RPMI7951 (cell line): Measurements from ENCODE around the gene MSL2. TPM values are rescaled to one million over a fixed set of nuclear protein-coding genes. Genes with fewer than 3 reads are reported as not detected.
A peak's percentile ranks its signal among the peaks of the same experiment; 100 is the strongest.
"Not testable (repeated sequence)": the region's sequence is repeated elsewhere in the genome, so short reads cannot be mapped to it uniquely, and the experiment has no call there.

ENCODE experiments used
- DNase-seq: peaks from one replicate; pipeline ENCODE4 v3.0.0-alpha.2; 2012; ENCODE audit warnings: low read depth
- total RNA-seq: library from RNA; depleted of rRNA; stranded (reverse); fragments of >200 nt; shearing (Covaris generic); gene quantifications from 2 replicates; pipeline ENCODE4 v1.2.3, GENCODE V29; 2014

The MSL2 gene
- total RNA-seq, 1 experiment from 2014 or later: 13.1 TPM

DNA sequence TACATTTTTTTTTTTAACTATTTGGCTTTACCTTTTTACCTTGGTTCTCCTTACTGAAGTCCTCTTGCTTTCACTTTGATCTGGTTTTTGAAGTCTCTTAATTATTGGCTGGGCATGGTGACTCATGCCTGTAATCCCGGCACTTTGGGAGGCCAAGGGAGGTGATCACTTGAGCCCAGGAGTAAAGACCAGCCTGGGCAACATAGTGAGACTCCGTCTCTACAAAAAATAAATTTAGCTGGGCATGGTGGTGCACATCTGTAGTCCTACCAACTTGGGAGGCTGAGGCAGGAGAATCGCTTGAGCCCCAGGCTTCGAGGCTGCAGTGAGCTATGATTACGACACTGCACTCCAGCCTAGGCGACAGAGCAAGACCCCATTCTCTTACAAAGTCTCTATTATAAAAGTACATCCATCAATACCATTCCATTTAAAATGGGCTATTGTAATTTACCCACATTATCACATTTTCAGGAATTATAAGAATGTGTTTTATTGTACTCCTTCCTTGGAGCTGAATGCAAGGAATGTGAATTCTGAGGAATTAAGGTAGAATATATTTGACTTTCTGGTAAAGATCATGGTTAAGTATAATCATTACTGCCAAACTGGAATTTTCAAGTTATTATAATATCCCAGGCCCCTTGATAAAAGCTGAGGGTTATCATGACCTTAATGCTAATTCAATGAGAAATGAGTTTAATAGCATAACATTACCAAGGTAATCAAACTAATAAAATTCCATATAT is 49.0 kb downstream of the MSL2 start:
- DNase-seq: peak; percentile 33

DNA sequence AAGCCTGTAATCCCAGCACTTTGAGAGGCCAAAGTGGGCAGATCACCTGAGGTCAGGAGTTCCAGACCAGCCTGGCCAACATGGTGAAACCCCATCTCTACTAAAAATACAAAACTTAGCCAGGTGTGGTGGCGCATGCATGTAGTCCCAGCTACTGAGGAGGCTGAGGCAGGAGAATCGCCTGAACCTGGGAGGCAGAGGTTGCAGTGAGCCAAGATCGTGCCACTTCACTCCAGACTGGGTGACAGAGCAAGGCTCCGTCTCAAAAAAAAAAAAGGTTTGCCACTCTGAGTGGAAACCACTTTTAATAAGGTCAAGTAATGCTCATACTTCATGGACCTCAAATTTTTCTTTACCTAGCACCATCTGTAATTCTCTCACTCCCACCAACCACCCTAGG is 51.7 kb downstream of the MSL2 start:
- not testable (repeated sequence) for DNase-seq

DNA sequence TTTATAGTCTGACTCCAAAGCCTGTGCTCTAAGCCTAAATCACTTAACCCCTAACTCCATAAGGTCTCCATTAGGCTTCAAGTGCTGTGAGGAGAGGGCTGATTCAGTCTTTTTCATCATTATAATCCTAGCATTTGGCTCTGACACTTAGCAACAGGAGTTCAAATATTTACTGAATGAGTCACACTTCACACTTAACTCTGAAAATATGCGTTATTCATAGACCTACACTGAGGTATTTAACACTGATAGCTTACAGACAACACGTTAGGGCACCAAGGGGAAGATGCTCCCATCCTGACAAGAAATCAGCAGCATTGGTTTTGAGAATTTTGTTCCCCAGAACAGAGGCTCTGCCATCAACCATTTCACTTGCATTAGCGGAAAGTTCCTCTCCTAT is 53.5 kb downstream of the MSL2 start:
- peak; percentile 85 for DNase-seq

DNA sequence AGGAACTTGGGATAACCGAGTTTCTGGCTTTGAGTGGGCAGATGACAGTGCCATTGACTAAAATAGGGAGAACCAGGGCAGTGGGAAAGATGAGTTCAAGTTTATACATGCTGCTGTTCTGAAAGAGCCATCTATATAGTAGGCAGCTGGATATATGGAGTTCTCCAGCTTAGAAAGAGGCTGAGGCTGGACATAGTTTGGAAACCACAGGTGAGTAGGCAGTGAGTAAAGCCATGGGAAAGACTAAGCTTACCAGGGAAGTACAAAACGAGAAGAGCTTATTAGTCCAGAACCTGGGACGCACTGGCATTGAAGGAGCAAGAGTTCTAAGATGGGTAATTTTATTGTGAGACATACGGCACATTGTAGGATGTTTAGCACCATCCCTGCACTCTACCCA is 54.2 kb downstream of the MSL2 start:
- no peak for DNase-seq

DNA sequence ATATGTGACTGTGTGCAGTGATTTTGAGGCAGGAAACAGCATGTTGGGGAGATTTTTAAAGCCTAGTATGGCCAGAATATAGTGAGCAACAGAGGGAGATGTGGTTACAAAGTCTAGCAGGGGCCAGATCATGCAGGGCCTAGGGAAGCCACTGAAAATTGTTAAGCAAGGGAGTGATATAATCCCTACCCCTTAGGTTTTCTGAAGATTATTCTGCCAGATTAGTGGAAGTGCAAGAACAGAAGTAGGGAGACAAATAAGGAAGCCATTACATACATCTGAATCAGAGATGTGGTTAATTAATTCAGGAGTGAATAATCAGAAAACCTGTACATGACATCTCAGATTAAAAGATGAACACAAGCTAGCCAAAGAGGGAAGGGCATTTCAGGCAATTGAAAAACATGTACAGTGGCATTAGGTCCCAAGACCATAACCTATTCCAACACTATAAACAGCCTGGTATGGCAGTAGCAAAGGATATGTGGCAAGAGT is 54.8 kb downstream of the MSL2 start:
- no peak for DNase-seq

DNA sequence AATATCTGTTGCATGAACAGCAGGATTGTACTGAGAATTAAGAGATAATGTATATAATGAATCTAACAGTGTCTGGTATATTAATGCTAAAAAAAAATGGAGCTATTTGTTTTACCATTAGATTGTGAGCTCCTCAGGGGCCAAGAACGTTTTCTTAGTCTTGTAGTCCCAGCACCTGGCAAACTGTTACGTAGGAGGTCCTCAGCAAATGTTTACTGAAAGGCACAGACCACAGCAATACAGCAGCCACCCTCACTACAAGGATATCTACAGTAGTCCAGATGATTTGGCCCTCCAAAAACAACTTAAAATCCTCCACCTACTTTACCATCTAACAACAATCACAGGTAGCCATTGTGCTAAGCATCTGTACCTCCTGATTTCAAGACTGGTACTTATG is 59.7 kb downstream of the MSL2 start:
- no peak for DNase-seq

DNA sequence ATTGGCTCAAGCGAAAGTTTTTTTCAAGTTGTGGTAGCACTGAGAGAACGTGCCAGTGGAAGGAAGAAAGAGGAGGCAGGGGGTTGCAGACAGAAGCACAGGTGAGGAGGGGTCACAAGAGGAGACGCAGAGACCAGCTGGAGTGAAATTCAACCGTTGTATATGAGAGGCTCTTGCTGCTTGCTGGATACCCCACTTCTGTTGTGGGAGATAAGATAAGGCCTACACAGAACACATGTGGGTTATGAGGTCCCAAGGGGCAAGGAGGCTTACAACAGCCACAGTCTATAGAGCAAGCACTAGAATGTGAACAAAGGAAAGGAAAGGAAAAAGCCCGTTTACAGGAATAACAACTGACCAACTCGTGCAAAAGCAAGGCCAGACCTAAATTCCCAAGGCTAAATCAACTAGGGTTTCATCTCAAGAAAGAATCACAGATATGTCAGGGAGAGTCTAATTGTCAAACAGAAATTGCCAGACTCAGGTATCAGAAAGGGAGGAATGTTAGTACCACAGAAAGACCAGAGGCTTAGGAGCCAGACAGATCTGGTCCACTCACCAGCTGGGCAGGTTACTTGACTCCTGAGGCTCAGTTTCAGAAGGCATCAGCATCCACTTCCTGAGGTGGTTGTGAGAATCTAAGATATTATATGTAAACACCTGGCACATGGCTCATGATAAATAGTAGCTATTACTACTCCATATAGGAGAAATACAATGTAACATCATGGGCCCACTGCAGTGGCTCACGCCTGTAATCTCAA is 60.9 kb downstream of the MSL2 start:
- no peak for DNase-seq

DNA sequence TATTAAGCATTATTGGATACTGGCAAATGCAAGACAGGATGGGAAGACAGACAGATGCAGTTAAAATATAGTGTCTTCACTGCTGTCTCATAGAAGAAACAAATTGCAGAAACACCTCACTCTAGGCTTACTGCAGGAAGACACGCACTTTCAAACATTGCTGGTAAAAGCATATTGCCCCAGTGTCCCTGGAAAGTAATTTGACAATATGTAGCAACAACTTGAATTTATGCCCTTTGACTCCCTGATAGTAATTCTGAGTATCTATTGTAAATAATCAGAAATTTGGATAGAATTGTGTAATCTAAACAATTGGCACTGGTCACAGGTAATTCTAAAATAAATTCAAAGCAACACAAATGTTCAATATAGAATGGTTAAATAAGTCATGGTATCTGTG is 62.0 kb downstream of the MSL2 start:
- no peak for DNase-seq

DNA sequence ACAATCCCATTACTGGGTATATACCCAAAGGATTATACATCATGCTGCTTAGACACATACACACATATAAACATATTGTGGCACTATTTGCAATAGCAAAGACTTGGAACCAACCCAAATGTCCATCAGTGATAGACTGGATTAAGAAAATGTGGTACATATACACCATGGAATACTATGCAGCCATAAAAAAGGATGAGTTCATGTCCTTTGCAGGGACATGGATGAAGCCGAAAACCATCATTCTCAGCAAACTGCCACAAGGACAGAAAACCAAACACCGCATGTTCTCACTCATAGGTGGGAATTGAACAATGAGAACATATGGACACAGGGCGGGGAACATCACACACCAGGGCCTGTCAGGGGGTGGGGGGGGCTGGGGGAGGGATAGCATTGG is 64.5 kb downstream of the MSL2 start:
- DNase-seq: not testable (repeated sequence)

DNA sequence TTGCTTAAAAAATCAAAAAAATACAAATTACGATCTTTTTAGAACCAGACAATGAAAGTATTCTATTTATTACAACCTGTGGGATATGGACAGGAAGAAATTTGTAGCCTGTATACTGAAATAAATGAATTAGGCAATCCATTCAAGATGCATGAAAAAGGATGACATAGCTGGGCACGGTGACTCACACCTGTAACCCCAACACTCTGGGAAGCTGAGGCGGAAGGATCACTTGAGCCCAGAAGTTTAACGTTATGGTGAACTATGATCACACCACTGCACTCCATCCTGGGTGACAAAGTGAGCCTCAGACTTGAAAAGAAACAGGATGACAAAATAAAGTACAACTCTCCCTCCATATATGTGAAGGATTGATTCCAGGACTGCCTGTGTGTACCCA is 74.1 kb downstream of the MSL2 start:
- peak; percentile 27 for DNase-seq

DNA sequence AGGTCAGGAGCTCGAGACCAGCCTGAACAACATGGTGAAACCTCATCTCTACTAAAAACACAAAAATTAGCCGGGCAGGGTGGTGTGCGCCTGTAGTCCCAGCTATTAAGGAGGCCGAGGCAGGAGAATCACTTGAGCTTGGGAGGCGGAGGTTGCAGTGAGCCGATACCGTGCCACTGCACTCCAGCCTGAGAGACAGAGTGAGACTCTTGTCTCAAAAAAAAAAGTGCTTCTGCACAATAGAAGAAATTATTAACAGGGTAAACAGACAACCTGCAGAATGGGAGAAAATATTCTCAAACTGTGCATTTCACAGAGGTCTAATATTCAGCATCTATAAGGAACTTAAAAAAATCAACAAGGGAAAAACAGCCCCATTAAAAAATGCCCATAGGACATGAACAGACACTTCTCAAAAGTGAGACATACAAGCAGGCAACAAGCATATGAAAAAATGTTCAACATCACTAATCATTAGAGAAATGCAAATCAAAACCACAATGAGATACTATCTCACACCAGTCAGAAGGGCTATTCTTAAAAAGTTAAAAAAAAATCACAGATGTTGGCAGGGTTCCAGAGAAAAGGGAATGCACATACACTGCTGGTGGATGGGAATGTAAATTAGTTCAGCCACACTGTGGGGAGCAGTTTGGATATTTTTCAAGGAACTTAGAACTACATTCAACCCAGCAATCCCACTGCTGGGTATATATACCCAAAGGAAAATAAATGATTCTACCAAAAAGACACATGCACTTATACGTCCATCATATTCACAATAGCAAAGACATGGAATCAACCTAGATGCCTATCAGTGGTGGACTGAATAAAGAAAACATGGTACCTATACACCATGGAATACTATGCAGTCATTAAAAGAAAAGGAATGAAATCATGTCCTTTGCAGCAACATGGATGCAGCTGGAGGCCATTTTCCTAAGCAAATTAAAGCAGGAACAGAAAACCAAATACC is 75.5 kb downstream of the MSL2 start:
- peak; percentile 59 for DNase-seq

DNA sequence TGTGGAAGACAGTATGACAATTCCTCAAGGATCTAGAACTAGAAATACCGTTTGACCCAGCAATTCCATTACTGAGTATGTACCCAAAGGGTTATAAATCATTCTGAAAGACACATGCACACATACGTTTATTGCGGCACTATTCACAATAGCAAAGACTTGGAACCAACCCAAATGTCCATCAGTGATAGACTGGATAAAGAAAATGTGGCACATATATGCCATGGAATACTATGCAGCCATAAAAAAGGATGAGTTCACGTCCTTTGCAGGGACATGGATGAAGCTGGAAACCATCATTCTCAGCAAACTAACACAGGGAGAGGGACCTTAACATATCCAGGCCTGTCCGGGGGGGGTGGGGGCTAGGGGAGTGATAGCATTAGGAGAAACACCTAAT is 76.4 kb downstream of the MSL2 start:
- DNase-seq: not testable (repeated sequence)

DNA sequence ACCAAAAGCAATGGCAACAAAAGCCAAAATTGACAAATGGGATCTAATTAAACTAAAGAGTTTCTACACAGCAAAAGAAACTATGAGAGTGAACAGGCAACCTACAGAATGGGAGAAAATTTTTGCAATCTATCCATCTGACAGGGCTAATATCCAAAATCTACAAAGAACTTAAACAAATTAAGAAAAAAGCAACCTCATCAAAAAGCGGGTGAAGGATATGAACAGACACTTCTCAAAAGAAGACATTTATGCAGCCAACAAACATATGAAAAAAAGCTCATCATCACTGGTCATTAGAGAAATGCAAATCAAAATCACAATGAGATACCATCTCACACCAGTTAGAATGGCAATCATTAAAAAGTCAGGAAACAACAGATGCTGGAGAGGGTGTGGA is 76.8 kb downstream of the MSL2 start:
- not testable (repeated sequence) for DNase-seq

DNA sequence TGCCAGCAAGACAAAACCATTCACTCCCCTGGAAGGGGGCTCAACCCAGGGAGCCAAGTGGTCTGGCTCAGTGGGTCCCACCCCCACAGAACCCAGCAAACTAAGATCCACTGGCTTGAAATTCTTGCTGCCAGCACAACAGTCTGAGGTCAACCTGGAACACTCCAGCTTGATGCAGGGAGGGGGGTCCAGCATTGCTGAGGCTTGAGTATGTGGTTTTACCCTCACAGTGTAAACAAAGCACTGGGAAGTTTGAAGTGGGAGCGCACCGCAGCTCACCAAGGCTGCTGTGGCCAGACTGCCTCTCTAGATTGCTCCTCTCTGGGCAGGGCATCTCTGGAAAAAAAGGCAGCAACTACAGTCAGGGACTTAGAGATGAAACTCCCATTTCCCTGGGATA is 81.7 kb downstream of the MSL2 start:
- DNase-seq: no peak

DNA sequence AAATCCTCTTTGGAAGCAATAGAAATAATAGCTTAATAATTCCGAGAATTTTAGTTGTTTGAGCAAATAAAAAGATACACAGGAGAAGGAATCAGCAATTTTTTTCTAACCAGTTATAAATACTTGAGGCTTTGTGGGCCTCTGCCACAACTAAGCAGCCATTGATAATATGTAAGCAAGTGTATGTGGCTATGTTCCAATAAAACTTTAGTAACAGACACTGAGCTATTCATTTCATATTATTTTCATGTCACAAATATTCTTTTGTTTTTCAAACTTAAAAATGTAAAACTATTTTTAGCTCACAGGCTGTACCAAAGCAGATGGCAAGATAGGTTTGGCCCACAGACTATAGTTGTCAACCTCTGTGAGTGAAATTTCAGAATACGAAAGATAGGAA is 85.7 kb downstream of the MSL2 start:
- no peak for DNase-seq

DNA sequence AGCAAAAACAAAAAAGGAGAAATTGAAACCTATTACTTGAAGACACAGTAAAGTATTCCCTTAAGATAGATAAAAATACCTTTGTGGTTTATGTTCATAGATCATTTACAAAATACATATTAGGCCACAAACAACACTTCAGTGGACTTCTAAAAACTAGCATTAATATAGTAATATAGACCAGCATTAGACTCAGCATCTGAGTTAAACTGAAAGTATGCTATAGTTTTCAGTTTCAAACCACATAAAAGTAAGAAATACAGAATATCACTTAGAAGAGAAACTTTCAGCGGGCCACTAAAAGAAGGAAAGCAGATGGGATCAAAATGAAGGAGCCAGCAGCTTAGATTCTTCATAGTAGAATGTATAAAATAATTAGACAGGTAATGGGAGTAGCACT is 86.6 kb downstream of the MSL2 start:
- DNase-seq: no peak

DNA sequence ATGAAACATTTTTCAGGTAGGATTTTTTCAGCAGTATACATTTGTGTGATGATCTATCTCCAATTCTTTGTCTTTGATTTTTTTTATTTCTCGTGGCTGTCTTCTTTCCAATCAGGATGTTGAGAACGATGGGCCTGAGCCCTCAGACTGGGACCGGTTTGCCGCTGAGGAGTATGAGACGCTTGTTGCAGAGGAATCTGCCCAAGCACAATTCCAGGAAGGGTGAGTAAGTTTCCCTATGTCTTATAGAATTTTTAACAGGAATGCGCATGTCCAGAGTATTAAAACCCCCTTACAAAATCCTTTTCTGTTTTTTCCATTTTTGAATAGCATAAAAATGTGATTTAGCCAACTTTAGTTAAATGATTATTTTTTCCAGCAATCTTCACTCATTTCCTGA is 90.0 kb downstream of the MSL2 start:
- DNase-seq: no peak

DNA sequence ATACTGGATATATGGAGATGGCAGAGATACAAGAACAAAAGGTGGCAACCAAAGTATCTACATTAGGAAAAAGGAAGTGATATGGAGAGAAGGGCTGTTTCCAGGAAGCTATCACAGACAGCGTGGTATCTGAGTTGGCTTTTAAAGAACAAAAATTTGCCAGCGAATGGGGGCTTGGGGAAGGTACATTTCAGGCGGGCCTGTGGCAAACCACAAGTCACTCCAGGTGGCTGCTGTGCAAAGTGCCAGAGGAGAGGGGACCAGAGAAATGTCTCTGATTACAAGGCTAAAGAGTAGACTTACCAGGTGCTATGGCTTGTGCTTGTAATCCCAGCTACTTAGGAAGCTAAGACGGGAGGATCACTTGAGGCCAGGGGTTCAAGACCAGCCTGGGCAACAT is 91.1 kb downstream of the MSL2 start:
- DNase-seq: no peak
